OCI-LY1 (cell line): ENCODE data around the gene UBE2F.

ENCODE experiments used
- EZH2 ChIP-seq: fragments of 200-600 bp; sonication (generic), shearing (Covaris generic); IDR thresholded peaks from 2 replicates; pipeline ENCODE4 v1.8.0; 2017; ENCODE audit warnings: borderline replicate concordance, mixed run types, mild to moderate bottlenecking, antibody characterized with exemption, low read length, moderate library complexity, mixed read lengths
- TF ChIP-seq, protein P1 (sequence below): fragments of 200-600 bp; sonication (generic), shearing (Covaris generic); IDR thresholded peaks from 2 replicates; pipeline ENCODE4 v1.5.1; 2017; ENCODE audit warnings: mild to moderate bottlenecking, antibody characterized with exemption, low read length, moderate library complexity, mixed read lengths

GRCh38 chr2:237968048-237968862 lies 1.4 kb downstream of the UBE2F start:
- TF ChIP-seq, protein P1, sequence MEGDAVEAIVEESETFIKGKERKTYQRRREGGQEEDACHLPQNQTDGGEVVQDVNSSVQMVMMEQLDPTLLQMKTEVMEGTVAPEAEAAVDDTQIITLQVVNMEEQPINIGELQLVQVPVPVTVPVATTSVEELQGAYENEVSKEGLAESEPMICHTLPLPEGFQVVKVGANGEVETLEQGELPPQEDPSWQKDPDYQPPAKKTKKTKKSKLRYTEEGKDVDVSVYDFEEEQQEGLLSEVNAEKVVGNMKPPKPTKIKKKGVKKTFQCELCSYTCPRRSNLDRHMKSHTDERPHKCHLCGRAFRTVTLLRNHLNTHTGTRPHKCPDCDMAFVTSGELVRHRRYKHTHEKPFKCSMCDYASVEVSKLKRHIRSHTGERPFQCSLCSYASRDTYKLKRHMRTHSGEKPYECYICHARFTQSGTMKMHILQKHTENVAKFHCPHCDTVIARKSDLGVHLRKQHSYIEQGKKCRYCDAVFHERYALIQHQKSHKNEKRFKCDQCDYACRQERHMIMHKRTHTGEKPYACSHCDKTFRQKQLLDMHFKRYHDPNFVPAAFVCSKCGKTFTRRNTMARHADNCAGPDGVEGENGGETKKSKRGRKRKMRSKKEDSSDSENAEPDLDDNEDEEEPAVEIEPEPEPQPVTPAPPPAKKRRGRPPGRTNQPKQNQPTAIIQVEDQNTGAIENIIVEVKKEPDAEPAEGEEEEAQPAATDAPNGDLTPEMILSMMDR, result peak; percentile 40; the same call in 1 of the 2 replicates
- TF ChIP-seq EZH2, result no peak
